Posterior vena cava (tissue), 2 donors: ENCODE results near the gene MRPL32. TPM values are rescaled to one million over a fixed set of nuclear protein-coding genes. Genes with fewer than 3 reads are reported as not detected.

Source experiments
- DNase-seq: peaks from one replicate; pipeline ENCODE4 v3.0.0-alpha.2; 2020; ENCODE audit warnings: low spot score
- intact Hi-C, 2 donors: fragments of 100-400 bp; cut with DNase I; formaldehyde crosslinking; loops; one replicate each; pipeline versions ENCODE4 v1.14.1 to v1.14.2; 2022 to 2023
- total RNA-seq, 2 donors: library from RNA; stranded (reverse); fragmentation: NEBNext Ultra II Directional; extraction: Animal tissue kit (Norgen Biotek cat#: 25700); gene quantifications; one replicate each; pipeline ENCODE4 v1.2.1, GENCODE V29; 2021
- donor health status: DM: yes; HTN: yes; CAD: no.
- donor health status: DM: yes; HTN: yes; CAD: no.

The MRPL32 gene
- total RNA-seq, 2 donors from 2014 or later: 32.7 to 42.6 TPM

DNA sequence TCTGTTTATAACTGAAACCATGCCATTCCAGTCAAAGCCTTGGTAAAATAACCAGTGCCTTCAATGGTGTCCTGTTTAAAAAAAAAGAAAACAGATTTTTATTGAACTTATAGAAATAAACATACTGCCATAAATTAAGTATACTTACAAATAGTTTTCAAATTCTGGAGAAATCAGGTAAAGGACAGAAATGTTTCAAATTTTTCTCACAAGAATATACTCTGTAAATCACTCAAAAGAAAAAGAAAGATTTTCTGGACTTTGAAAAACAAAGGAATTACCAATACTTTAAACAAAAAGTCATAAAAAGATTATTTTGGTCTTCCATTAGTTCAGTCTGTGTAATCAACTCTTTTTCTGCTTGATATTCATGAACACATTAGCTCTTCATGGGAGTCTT is 23.9 kb downstream of the MRPL32 start:
- no peak for DNase-seq
- intact Hi-C loops: no loop called here

- DNase-seq: no peak
- intact Hi-C loops: no loop called here
Observed at GRCh38 chr7:42959549-42959948, 27.4 kb downstream of the MRPL32 start.

DNA sequence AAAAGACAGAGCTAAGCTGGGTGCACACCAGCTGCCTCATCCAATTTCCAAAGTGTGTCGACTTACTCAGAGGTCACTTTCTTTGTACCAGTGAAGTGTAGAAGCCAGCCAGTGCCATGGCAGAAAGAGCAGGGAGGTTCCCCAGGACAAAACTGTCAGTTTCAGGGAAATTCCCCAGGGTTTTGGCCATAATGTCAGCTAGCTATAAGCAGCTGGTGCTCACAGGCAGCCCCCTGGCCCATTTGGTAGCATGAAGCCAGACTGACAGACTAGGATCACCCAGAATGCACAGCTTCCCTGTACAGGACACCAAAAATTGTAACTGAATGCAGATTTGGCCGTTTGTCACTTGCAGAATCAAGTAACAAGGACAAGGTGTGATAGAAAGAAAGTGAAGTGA is 28.6 kb downstream of the MRPL32 start:
- intact Hi-C loops: no loop called here
- DNase-seq: no peak

DNA sequence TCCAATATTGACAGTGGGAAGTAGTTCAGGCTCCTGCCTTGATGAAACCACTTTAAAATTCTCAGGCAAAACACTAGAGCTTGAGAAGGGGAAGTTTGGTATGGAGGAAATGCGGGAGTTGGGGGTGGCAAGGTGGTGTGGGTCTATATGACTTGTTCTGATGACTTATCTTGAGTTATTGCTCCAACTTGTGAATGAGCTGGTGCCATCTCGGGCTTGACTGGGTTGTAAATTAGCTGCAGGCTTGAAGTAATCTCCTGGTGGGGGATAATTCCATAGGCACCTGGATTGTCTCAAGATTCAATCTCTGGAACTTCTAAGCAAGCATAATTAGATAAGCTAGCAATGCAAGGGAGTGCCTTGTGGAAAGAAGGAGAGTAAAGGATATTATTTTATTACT is 29.0 kb downstream of the MRPL32 start:
- intact Hi-C loops: no loop called here
- DNase-seq: no peak

DNA sequence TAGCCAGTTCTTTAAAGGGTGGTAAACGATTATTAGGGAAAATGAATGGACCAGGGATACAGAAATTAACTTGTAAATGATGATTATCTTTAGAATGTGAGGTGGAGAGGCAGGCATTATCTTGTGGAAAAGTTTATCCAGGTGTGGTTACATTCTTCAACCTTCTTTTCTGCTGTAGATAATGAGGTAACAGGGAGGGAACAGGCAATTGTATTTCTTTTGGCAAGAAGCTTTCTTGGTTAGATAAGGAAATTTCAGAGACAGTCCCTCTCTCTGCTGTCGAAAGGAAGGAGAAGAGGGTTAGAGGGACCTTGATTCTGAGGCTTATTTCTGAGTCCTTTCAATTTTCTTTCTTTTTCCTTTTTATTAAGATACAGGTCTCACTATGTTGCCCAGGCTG is 32.1 kb downstream of the MRPL32 start:
- intact Hi-C loops: no loop called here
- no peak for DNase-seq

- intact Hi-C loops: loop anchor here in 1 of 2 donors (5.0 kb wide), 1 partner anchor 1393 kb away; no protein-coding TSS in a partner anchor
Observed at GRCh38 chr7:42964849-42965805, 33.0 kb downstream of the MRPL32 start.

DNA sequence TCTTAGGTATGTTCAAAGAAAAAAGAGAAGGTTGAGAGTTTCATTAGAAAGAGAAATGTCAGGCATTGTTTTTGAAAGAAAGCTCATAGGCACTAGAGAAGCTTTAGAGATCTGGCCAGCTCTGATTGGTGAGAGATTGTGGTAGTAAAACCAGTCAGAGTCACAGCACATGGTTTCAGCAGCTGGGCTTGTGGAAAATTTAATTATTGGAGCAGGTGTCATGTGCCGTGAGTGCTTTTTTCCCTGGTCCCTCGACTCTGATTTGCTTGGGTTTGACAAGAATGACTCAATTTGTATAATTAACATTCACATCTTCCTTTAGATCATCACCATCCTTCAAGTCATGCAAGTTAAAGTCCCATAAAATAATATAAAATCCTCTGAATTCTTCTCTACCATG is 35.2 kb downstream of the MRPL32 start:
- intact Hi-C loops: loop anchor here in 1 of 2 donors (5.0 kb wide), 1 partner anchor 1395 kb away; no protein-coding TSS in a partner anchor

More at GRCh38 chr7:42964849-42965805, 33.0 kb downstream of the MRPL32 start:
- DNase-seq: no peak

DNA sequence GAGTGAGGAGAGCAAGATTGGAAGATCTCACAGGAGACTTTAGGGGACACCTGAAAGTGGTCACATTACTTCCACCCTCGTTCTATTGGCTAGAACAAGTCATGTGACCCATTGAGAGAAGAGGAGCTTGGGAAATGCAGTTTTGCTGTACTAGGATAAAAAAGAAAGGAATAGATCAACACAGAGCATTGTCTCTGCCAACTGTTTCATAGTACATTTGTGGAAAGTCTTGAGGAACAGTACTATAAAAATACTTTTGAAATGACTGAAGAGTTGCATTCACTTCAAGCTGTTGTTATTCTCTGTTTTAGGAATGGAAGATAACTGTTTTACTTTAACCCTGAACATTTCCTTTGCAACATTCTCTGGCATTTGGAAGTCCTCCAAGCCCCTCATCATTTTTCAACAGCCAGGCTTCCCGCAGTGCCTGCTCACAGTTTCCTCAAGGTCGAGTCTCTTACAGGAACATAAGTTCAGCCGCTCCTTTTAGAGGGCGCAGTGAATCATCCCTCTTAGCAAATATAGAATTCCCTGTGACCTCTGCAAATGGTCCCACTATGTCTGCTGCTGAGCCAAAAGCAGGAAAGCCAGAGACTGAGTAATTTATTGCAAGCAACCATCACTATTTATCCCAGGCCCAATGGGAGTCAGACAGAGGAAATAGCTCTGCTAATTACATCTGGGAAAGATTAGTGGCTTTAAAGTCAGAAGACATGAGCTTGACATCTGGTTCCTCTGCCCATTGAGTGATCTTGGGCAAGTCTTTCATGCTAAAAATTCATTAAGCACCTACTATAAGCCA is 40.7 kb downstream of the MRPL32 start:
- intact Hi-C loops: loop anchor here in 1 of 2 donors (10.0 kb wide), 1 partner anchor 202 kb away; no protein-coding TSS in a partner anchor
- peak; percentile 87 for DNase-seq

More for the DNA sequence above, 35.2 kb downstream of the MRPL32 start:
- DNase-seq: no peak

DNA sequence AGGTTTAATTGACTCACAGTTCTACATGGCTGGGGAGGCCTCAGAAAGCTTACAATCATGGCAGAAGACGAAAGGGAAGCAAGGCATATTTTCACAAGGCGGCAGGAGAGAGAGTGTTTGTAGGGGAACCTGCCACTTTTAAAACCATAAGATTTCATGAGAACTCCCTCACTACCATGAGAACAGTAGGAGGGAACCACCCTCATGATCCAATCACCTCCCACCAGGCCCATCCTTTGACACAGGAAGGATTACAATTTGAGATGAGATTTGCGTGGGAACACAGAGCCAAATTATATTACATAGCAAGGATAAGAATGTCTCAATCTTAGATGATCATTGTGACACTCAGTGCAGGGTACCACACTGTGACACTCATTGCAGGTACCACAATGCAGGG is 44.2 kb downstream of the MRPL32 start:
- intact Hi-C loops: loop anchor here in 1 of 2 donors (10.0 kb wide), 1 partner anchor 198 kb away; no protein-coding TSS in a partner anchor
- no peak for DNase-seq

- no peak for DNase-seq
- intact Hi-C loops: loop anchor here in 1 of 2 donors (10.0 kb wide), 1 partner anchor 196 kb away; no protein-coding TSS in a partner anchor
Observed at GRCh38 chr7:42978496-42978895, 46.3 kb downstream of the MRPL32 start.

- no peak for DNase-seq
Observed at GRCh38 chr7:42980084-42980483, 47.9 kb downstream of the MRPL32 start.

DNA sequence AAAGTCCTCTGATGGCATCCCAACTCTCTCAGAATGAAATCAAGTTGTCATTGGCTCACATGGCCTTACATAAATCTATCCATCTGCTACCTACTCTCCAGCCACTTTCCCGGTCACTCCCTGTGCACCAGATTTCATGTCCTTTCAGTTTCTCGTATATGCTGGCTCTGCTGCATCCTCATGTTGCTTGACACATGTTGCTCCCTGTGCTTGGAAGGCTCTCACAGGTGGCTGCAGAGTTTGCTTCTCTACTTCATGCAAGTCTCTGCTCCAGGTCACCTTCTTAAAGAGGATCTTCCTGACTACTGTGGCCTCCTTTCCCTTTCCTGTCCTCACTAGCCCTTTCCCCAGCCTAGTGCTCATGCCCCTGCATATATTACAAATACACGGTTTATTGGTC is 48.3 kb downstream of the MRPL32 start:
- intact Hi-C loops: no loop called here
- DNase-seq: no peak

More at GRCh38 chr7:42980084-42980483, 47.9 kb downstream of the MRPL32 start:
- intact Hi-C loops: no loop called here

DNA sequence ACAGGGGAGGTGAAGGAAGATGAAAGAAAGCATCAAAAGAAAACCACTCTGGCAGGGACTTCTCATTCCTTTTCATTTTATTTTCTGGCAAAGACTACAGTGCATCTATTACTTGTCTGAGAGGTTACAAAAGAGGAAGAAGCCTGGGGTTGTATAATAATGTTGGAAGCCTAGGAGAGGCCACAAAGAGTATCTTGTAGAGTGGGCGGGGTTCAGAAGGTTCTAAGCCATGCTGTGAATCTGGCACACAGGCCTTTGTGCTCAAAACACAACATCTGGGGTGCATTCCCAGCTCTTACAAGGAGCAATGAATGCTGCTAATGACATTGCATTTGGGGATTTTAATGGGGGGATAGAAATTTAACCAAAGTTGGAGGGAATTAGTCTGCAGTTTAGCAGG is 49.4 kb downstream of the MRPL32 start:
- no peak for DNase-seq
- intact Hi-C loops: no loop called here

- intact Hi-C loops: no loop called here
- DNase-seq: no peak
Observed at GRCh38 chr7:42982604-42983115, 50.5 kb downstream of the MRPL32 start.

DNA sequence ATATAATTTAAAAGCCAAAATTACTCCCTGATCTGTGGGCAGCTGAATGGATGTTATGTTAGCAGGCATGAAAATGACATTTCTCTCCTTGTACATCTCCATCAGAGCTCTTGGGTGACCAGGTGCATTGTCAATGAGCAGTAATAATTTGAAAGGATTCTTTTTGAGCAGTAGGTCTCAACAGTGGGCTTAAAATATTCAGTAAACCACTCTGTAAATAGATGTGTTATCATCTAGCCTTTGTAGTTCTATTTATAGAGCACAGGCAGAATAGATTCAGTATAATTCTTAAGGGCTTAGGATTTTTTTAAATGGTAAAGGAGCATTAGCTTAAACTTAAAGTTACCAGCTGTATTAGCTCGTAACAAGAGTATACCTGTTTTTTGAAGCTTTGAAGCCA is 52.0 kb downstream of the MRPL32 start:
- intact Hi-C loops: no loop called here

DNA sequence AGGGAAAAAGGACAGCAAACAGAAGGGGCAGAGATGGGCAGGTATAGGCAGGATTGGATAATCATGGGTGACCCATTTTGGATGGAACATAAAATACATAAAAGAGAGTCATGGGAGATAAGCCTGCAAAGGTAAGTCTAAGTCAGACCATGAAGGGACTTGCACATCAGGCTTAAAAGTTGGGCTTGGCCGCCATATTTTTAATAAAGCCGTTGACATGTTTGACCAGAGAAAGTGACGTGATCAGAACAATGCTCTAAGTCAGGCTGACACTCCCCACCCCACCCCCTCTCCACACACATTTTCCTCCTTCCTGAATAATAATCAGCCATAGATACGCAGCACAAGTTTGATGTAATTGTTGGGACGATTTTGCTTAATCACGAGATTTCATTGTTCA is 54.0 kb downstream of the MRPL32 start:
- no peak for DNase-seq
- intact Hi-C loops: no loop called here

More for the DNA sequence above, 52.0 kb downstream of the MRPL32 start:
- no peak for DNase-seq

- intact Hi-C loops: no loop called here
- DNase-seq: no peak
Observed at GRCh38 chr7:42986781-42987248, 54.6 kb downstream of the MRPL32 start.
